Measurements from ENCODE around the gene MMEL1.

DNA sequence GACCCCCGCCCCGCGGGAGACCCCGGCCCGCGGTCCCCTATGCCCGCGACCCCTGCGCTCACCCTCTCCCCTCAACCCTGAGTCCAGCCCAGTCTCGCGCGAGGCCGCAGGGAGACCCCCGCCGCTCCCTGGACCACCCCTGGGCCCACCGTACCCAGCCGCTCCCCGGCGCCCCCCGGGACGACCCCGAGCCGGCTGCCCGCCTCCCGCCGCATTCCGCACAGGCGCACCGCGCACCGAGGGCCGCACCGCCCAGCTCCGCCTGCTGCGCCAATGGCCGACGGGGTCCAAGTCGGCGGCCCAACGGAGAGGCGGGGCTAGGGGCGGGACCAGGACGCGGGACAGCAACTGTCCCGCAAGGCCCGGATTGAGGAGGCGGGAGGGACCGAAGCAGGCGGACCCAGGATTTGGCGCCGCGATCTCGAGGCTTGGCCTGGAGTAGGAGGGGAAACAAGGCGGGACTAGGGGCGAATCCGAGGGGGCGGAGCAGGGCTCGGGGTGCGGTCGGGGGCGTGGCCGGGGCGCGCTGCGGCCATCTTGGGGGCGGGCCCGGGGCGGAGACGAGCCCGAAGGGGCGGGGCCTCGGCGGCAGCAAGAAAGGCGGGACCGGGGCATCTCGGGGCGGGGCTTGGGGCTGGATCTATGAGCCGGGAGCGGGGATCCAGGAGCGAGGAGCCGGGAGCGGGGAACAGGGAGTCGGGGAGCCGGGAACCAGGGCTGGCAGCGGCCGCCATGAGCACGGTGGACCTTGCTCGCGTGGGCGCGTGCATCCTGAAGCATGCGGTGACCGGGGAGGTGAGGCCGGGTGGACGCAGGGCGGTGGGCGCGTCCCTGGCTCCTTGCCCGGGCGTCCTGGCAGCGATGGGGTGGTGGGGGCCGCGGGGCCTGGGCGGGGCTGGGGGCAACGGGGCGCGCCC is 46.4 kb downstream of the MMEL1 start, which contains the start of gene PRXL2B:
- TF ChIP-seq POLR2A (IDR thresholded peaks at IDR 0.05; ENCODE audit: low read depth) (peak; percentile 81), POLR2AphosphoS5 (IDR thresholded peaks at IDR 0.05) (peak; percentile 88 to 90)
